DMS 273 treated with DMSO at 0.1 percent for 48 hours (cell line): ENCODE data around the gene GABRG3.

Experiments used
- DNase-seq: peaks from one replicate; lab custom pipeline; 2025; lab: John Stamatoyannopoulos, UW

The GABRG3 gene

DNA sequence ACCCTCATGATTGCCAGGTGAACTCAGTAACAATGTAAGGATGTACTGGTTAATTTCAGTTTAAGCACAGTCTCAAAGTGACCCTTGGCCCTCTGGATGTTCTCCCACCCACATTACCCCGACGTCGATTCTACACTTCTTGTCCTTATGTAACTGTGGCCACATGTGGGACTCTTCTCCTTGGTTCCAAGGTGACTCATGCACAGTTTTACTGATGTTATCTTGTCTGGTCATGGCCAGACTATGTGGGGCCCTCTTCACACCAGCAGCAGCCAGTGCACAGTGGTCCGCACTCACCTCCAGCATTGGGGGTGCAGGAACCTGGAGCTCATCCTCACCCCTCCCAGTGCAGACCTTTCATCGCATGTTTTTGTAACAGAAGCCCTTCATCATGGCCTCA, 608.8 kb downstream of the GABRG3 start:
- no peak for DNase-seq

DNA sequence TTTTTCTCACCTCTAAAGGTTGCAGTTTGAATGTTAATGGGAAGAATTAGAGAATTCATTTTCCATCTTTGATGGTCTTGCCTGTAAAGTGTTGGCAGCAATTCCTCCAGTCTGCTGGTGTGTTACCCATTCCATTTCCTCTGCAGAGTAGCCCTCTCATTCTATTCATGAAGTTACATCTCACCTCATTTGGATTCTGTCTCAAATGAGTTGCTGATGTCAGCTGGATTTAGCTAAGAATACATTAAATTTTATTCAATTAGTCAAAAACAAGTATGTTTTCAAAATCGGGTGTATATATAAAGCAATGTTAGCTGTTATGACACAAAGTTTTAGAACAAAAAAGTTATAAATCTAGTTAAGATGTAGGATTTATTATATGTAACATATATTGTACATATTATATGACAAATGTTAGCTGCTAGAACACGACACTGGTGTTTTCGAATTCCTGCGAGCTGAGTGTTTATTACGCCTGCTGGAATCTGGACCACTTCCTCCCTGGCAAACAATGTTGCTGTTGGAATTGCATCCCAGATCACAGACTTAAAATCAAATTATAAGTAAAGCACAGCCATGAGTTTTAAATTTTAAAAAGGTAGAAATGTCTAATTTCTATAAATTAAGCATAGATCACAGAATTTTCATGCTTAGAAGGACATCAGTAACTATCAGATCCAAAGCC, 611.9 kb downstream of the GABRG3 start:
- DNase-seq: no peak

DNA sequence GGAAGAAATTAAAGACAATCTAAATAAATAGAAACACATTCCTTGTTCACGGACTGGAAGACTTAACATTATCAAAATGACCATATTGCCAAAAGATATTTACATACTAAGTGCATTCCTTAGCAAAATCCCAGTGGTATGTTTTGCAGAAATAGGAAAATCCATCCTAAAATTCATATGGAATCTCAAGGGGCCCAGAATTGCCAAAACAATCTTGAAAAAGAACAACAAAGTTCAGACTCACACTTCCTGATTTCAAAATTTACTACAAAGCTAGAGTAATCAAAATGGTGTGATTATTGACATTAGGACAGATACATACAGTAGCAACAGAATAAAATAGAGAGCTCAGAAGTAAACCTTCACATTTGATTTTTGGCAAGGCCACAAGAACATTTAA, 612.7 kb downstream of the GABRG3 start:
- no peak for DNase-seq

DNA sequence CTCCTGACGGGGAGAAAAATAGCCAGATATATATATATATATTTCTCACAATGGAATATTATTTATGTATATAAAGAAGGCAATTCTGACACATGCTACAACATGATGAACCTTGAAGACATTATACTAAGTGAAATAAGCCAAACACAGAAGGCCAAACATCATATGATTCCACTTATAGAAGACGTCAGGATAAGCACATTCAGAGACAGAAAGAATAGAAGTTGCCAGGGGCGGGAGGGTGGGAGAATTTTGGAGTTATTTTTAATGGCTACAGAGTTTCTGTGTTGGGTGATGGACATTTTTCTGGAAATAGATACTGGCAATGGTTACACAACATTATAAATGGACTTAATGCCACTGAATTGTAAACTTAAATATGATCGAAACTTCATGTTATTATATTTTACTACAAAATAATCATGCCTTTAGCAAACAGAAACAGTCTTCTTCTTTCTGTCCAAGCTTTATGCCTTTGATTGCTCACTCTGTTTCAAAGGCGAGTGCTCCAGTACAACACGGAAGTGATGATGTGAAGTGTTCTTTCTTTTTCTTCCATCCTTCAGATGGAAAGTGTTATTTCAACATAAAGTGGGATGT, 614.2 kb downstream of the GABRG3 start:
- no peak for DNase-seq

DNA sequence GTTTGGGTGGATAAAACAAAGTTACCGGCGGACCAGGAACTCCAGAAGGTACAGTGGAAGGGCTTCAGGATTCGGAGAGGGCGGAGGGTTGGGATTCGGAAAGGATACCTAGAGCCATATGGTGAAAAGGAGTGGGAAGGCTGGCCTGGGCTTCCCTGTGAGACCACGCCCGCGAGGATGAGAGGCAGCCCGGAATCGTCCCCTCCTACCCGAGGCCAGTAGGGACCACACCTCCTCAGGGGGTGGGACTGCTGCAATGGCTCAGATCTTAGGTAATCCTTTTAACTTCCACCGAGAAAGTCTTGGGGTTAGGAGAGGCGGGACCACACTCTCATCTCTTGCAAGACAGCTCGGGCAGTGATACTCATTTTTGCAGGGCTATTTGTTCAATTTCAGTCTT, 616.8 kb downstream of the GABRG3 start:
- peak; percentile 60 for DNase-seq

DNA sequence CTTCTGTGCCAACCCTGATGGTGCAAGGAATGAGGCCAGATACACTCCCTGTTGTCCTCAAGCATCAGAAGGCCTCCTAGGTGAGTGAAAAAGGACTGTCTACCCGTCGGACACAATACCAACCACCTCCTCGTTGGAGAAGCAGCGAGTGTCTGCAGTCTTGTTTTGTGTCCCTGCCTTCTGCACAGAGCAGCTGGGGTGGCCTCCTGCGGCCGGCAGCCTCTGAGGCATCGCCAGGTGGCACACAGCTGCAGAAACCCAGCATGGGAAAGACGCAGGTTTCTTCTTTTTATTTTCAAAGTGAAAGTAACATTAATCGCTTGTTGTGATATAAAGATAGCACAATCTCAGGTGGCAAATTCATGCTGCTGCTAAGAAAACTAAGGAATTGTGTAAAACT, 618.3 kb downstream of the GABRG3 start:
- DNase-seq: peak; percentile 0

DNA sequence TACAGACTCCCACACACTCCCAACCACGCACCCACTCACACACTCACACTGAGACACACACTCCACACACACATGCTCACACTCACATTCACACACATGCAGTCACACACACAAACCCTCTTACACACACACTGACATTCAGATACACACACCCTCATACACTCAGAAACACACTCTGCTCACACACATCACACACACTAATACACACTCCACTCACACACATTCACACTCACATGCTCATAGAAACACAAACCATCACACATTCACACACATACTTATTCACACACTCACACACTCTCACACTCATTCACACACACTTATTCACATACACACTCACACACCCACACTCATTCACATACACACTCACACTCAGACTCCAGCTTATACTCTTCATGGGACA, 618.8 kb downstream of the GABRG3 start:
- DNase-seq: no peak
